Trophoblast cell (in vitro differentiated cells and primary cell): ENCODE measurements around the gene GPR89A.

ENCODE experiments used
- DNase-seq, 2 donors: peaks; one replicate each; pipeline ENCODE4 v3.0.0-alpha.2; 2016
- H2AFZ ChIP-seq: 2 replicates; pipeline ENCODE4 v1.6.1; 2013; ENCODE audit warnings: low read length, moderate library complexity, mild to moderate bottlenecking; ENCODE audit not compliant: insufficient read depth, poor library complexity
- H2AK5ac ChIP-seq: 2 replicates; pipeline ENCODE4 v1.6.1; 2013; ENCODE audit warnings: mild to moderate bottlenecking, low read length
- H2BK120ac ChIP-seq: 2 replicates; pipeline ENCODE4 v1.6.1; 2013; ENCODE audit warnings: low read length, mild to moderate bottlenecking, moderate library complexity; ENCODE audit not compliant: insufficient read depth, poor library complexity
- H2BK12ac ChIP-seq: 2 replicates; pipeline ENCODE4 v1.6.1; 2013; ENCODE audit warnings: mild to moderate bottlenecking, low read length, moderate library complexity
- H2BK5ac ChIP-seq: 2 replicates; pipeline ENCODE4 v1.6.1; 2013; ENCODE audit warnings: low read length, low read depth, moderate library complexity, mild to moderate bottlenecking; ENCODE audit not compliant: poor library complexity
- H3K14ac ChIP-seq: 2 replicates; pipeline ENCODE4 v1.6.1; 2013; ENCODE audit warnings: mild to moderate bottlenecking, low read length
- H3K18ac ChIP-seq: 2 replicates; pipeline ENCODE4 v1.6.1; 2013; ENCODE audit warnings: mild to moderate bottlenecking, low read length
- H3K23ac ChIP-seq: 2 replicates; pipeline ENCODE4 v1.6.1; 2013; ENCODE audit warnings: low read length
- H3K27ac ChIP-seq: 2 replicates; pipeline ENCODE4 v1.5.1; 2013; ENCODE audit warnings: low read depth, mild to moderate bottlenecking, inconsistent platforms, low read length, moderate library complexity
- H3K27me3 ChIP-seq: 2 replicates; pipeline ENCODE4 v1.6.1; 2013; ENCODE audit warnings: inconsistent platforms, mild to moderate bottlenecking, low read length, moderate library complexity; ENCODE audit not compliant: insufficient read depth
- H3K36me3 ChIP-seq, 2 experiments: 1 replicate in 1 of 2; 2 replicates in 1 of 2; pipeline ENCODE4 v1.6.1; 2013; ENCODE audit warnings: low read length in 2 of 2, mild to moderate bottlenecking in 2 of 2, moderate library complexity in 1 of 2; ENCODE audit not compliant: insufficient read depth in 2 of 2, control insufficient read depth in 1 of 2
- H3K4ac ChIP-seq: 2 replicates; pipeline ENCODE4 v1.6.1; 2013; ENCODE audit warnings: low read depth, mild to moderate bottlenecking, low read length, moderate library complexity
- H3K4me1 ChIP-seq, 2 experiments: 1 replicate in 1 of 2; 2 replicates in 1 of 2; pipeline ENCODE4 v1.6.1; 2013; ENCODE audit warnings: low read length in 2 of 2, mild to moderate bottlenecking in 2 of 2, moderate library complexity in 1 of 2; ENCODE audit not compliant: insufficient read depth in 2 of 2, control insufficient read depth in 1 of 2
- H3K4me2 ChIP-seq: 2 replicates; pipeline ENCODE4 v1.6.1; 2013; ENCODE audit warnings: inconsistent platforms, mild to moderate bottlenecking, low read length, moderate library complexity
- H3K4me3 ChIP-seq: 2 replicates; pipeline ENCODE4 v1.5.1; 2013; ENCODE audit warnings: mild to moderate bottlenecking, low read depth, low read length, inconsistent platforms
- H3K79me1 ChIP-seq: one replicate; pipeline ENCODE4 v1.6.1; 2013; ENCODE audit warnings: low read length
- H3K79me2 ChIP-seq: 2 replicates; pipeline ENCODE4 v1.6.1; 2013; ENCODE audit warnings: low read length, mild to moderate bottlenecking; ENCODE audit not compliant: control insufficient read depth, insufficient read depth, poor library complexity
- H3K9ac ChIP-seq: 2 replicates; pipeline ENCODE4 v1.6.1; 2013; ENCODE audit warnings: mild to moderate bottlenecking, low read length
- H3K9me3 ChIP-seq: 2 replicates; pipeline ENCODE4 v1.6.1; 2013; ENCODE audit warnings: low read depth, mild to moderate bottlenecking, control low read depth, inconsistent platforms, low read length; ENCODE audit not compliant: insufficient read depth
- H4K12ac ChIP-seq: 2 replicates; pipeline ENCODE4 v1.6.1; 2013; ENCODE audit warnings: low read depth, mild to moderate bottlenecking, low read length, moderate library complexity
- H4K8ac ChIP-seq: 2 replicates; pipeline ENCODE4 v1.6.1; 2013; ENCODE audit warnings: low read depth, mild to moderate bottlenecking, low read length, moderate library complexity
- H4K91ac ChIP-seq: one replicate; pipeline ENCODE4 v1.6.1; 2013; ENCODE audit warnings: low read depth, mild to moderate bottlenecking, low read length, moderate library complexity
- WGBS: extraction: QIAGEN DNeasy Blood & Tissue Kit; methylation state at CpG from one replicate; pipeline ENCODE4 v1.1.7; 2013; ENCODE audit warnings: missing lambda C conversion rate; ENCODE audit not compliant: insufficient read length, insufficient coverage; ENCODE audit errors: extremely low coverage; 5-methylcytosine and 5-hydroxymethylcytosine counted together

The GPR89A gene

GRCh38 chr1:145689922-145690321 lies 82.1 kb downstream of the GPR89A start:
- Histone ChIP-seq H3K9ac (no peak overlapping the region), H3K79me2 (peaks cover 1% of the 10 kb centered on the region), H4K8ac (peak overlapping the region; percentile 30), H3K23ac (no peak overlapping the region), H2BK120ac (peak overlapping the region; percentile 20), H3K4me1 (peaks cover 3 to 17% of the 10 kb centered on the region in 2 experiments), H2BK12ac (peak overlapping the region; percentile 33), H4K91ac (peak overlapping the region; percentile 75), H2AFZ (no peak overlapping the region), H3K18ac (peak overlapping the region; percentile 67), H4K12ac (peak overlapping the region; percentile 50), H3K4ac (no peak overlapping the region), H3K9me3 (peaks cover 2% of the 10 kb centered on the region), H3K4me2 (no peak overlapping the region), H3K36me3 (peaks cover 8 to 12% of the 10 kb centered on the region in 2 experiments), H3K4me3 (no peak overlapping the region), H3K14ac (peak overlapping the region; percentile 3), H2AK5ac (peak overlapping the region; percentile 79), H2BK5ac (no peak overlapping the region), H3K79me1 (peaks cover 26% of the 10 kb centered on the region), H3K27me3 (no peaks in the 10 kb centered on the region), H3K27ac (no peak overlapping the region)
- WGBS = no CpG with 5 or more reads among the region's 6 CpGs
- no peak for DNase-seq

- peak overlapping the region; percentile 68 for H2BK120ac ChIP-seq
- peaks cover 8 to 12% of the 10 kb centered on the region in 2 experiments for H3K36me3 ChIP-seq
- no peak overlapping the region for H4K12ac ChIP-seq
- peaks cover 26% of the 10 kb centered on the region for H3K79me1 ChIP-seq
- H3K9ac ChIP-seq = no peak overlapping the region
- H2BK5ac ChIP-seq = peak overlapping the region; percentile 86
- peaks cover 1% of the 10 kb centered on the region for H3K79me2 ChIP-seq
- H3K4ac ChIP-seq = no peak overlapping the region
- peaks cover 3 to 17% of the 10 kb centered on the region in 2 experiments for H3K4me1 ChIP-seq
- DNase-seq = no peak
- peak overlapping the region; percentile 84 for H4K91ac ChIP-seq
- no peak overlapping the region for H2AFZ ChIP-seq
- H3K4me3 ChIP-seq = no peak overlapping the region
- H3K18ac ChIP-seq = peak overlapping the region; percentile 66
- H3K4me2 ChIP-seq = no peak overlapping the region
- H4K8ac ChIP-seq = peak overlapping the region; percentile 66
- H3K9me3 ChIP-seq = peaks cover 2% of the 10 kb centered on the region
- no peaks in the 10 kb centered on the region for H3K27me3 ChIP-seq
- no CpG with 5 or more reads among the region's 5 CpGs for WGBS
- peak overlapping the region; percentile 56 for H2BK12ac ChIP-seq
- H3K27ac ChIP-seq = peak overlapping the region; percentile 88
- H2AK5ac ChIP-seq = no peak overlapping the region
- H3K23ac ChIP-seq = no peak overlapping the region
- H3K14ac ChIP-seq = peak overlapping the region; percentile 35
Measured at GRCh38 chr1:145690587-145691558, 83.1 kb downstream of the GPR89A start.

GRCh38 chr1:145692785-145693443 lies 85.1 kb downstream of the GPR89A start:
- WGBS = no CpG with 5 or more reads among the region's 11 CpGs
- Histone ChIP-seq H3K4me1 (peaks cover 3 to 17% of the 10 kb centered on the region in 2 experiments), H3K79me1 (peaks cover 26% of the 10 kb centered on the region)

GRCh38 chr1:145695821-145696629 lies 88.2 kb downstream of the GPR89A start:
- Histone ChIP-seq H3K9me3 (peaks cover 2% of the 10 kb centered on the region), H3K4ac (no peak overlapping the region), H4K8ac (no peak overlapping the region), H2AFZ (no peak overlapping the region), H3K18ac (no peak overlapping the region), H3K79me1 (peaks cover 16% of the 10 kb centered on the region), H3K27ac (no peak overlapping the region), H2BK5ac (no peak overlapping the region), H3K4me1 (peaks cover under 1 to 8% of the 10 kb centered on the region in 2 experiments), H4K12ac (no peak overlapping the region), H3K23ac (no peak overlapping the region), H2BK120ac (no peak overlapping the region), H2BK12ac (no peak overlapping the region), H3K14ac (no peak overlapping the region), H4K91ac (no peak overlapping the region), H2AK5ac (no peak overlapping the region), H3K27me3 (no peaks in the 10 kb centered on the region), H3K4me3 (no peak overlapping the region), H3K36me3 (peaks cover 2% of the 10 kb centered on the region in 2 experiments), H3K4me2 (no peak overlapping the region), H3K79me2 (peaks cover 1% of the 10 kb centered on the region), H3K9ac (no peak overlapping the region)
- no peak for DNase-seq
- WGBS = no CpG with 5 or more reads among the region's 5 CpGs

More at GRCh38 chr1:145692785-145693443, 85.1 kb downstream of the GPR89A start:
- Histone ChIP-seq H3K18ac (no peak overlapping the region), H3K36me3 (peaks cover 4 to 10% of the 10 kb centered on the region in 2 experiments), H3K4me3 (no peak overlapping the region), H4K91ac (peak overlapping the region; percentile 89), H2AFZ (no peak overlapping the region), H3K27ac (peak overlapping the region; percentile 60), H4K12ac (no peak overlapping the region), H3K23ac (no peak overlapping the region), H2AK5ac (no peak overlapping the region), H2BK12ac (peak overlapping the region; percentile 20), H2BK5ac (no peak overlapping the region), H3K4me2 (no peak overlapping the region), H3K9ac (no peak overlapping the region), H4K8ac (no peak overlapping the region), H3K79me2 (peaks cover 1% of the 10 kb centered on the region), H3K27me3 (no peaks in the 10 kb centered on the region), H3K9me3 (peaks cover 2% of the 10 kb centered on the region), H3K4ac (no peak overlapping the region), H2BK120ac (no peak overlapping the region), H3K14ac (no peak overlapping the region)
- peak in 1 of 2 donors; percentile 64 for DNase-seq
